GM12878 (cell line): ENCODE results near the gene BIRC6.

Experiments
- CTCF ChIP-seq, 3 experiments: IDR thresholded peaks in 2 of 3; conservative IDR thresholded peaks in 1 of 3; 2 replicates each; pipeline ENCODE4 v1.5.1; 2011; ENCODE audit warnings: low read depth in 3 of 3, low read length in 3 of 3, mild to moderate bottlenecking in 3 of 3, control low read depth in 2 of 3, moderate library complexity in 2 of 3, inconsistent platforms in 1 of 3, mixed read lengths in 1 of 3; ENCODE audit not compliant: control insufficient read depth in 2 of 3, insufficient read depth in 1 of 3; ENCODE audit errors: extremely low read depth in 1 of 3
- EGR1 ChIP-seq, 2 experiments: IDR thresholded peaks; 1 replicate in 1 of 2; 2 replicates in 1 of 2; pipeline ENCODE4 v1.6.1; 2011 to 2012; ENCODE audit warnings: low read depth in 2 of 2, low read length in 2 of 2, borderline replicate concordance in 1 of 2, mild to moderate bottlenecking in 1 of 2, moderate library complexity in 1 of 2
- ELK1 ChIP-seq: IDR thresholded peaks from 2 replicates; pipeline ENCODE4 v1.6.1; 2012; ENCODE audit warnings: low read depth, low read length, improper control_type of control experiment
- FOS ChIP-seq: IDR thresholded peaks from 3 replicates; pipeline ENCODE4 v1.6.1; 2011; ENCODE audit warnings: borderline replicate concordance; ENCODE audit not compliant: insufficient read length; ENCODE audit errors: extremely low read depth
- GABPA ChIP-seq: IDR thresholded peaks from 2 replicates; pipeline ENCODE4 v1.6.1; 2014; ENCODE audit warnings: antibody characterized with exemption, low read depth, mild to moderate bottlenecking, inconsistent platforms
- GATAD2B ChIP-seq: fragments of 450-650 bp; conservative IDR thresholded peaks from 2 replicates; pipeline ENCODE4 v1.6.1; 2017; ENCODE audit warnings: low read depth, mild to moderate bottlenecking, moderate library complexity
- KAT2A ChIP-seq: conservative IDR thresholded peaks from 2 replicates; pipeline ENCODE4 v1.6.1; 2011; ENCODE audit warnings: low read depth, low read length; ENCODE audit not compliant: control insufficient read depth
- MAX ChIP-seq: IDR thresholded peaks from 2 replicates; pipeline ENCODE4 v1.6.1; 2012; ENCODE audit warnings: low read depth, low read length, improper control_type of control experiment
- POLR2AphosphoS2 ChIP-seq: IDR thresholded peaks from 2 replicates; pipeline ENCODE4 v1.6.1; 2011; ENCODE audit warnings: low read depth, mild to moderate bottlenecking, low read length, improper control_type of control experiment, moderate library complexity
- POLR2AphosphoS5 ChIP-seq: IDR thresholded peaks from 2 replicates; pipeline ENCODE4 v1.6.1; 2011; ENCODE audit warnings: mild to moderate bottlenecking, low read length, inconsistent platforms
- RELA ChIP-seq: fragments of 450-650 bp; IDR thresholded peaks from 2 replicates; pipeline ENCODE4 v1.8.0; 2014; ENCODE audit warnings: borderline replicate concordance; ENCODE audit not compliant: partially characterized antibody
- WRNIP1 ChIP-seq: IDR thresholded peaks from 2 replicates; pipeline ENCODE4 v1.6.1; 2011; ENCODE audit warnings: low read depth, low read length, improper control_type of control experiment, borderline replicate concordance
- YY1 ChIP-seq: IDR thresholded peaks from 2 replicates; pipeline ENCODE4 v1.6.1; 2011; ENCODE audit warnings: low read depth, mild to moderate bottlenecking, low read length

GRCh38 chr2:32663864-32664263 is 307.0 kb downstream of the BIRC6 start:
- TF ChIP-seq KAT2A, result no peak
- TF ChIP-seq YY1, result no peak
- TF ChIP-seq CTCF (IDR thresholded peaks at IDR 0.05 in 2 of 3, conservative IDR thresholded peaks at IDR 0.05 in 1 of 3; ENCODE audit: control insufficient read depth in 2 of 3, extremely low read depth in 1 of 3, insufficient read depth in 1 of 3, low read depth in 3 of 3, low read length in 3 of 3), result no peak
- TF ChIP-seq RELA, result no peak
- no peak for TF ChIP-seq GABPA
- TF ChIP-seq MAX, result no peak
- TF ChIP-seq POLR2AphosphoS2, result no peak
- no peak for TF ChIP-seq ELK1
- no peak for TF ChIP-seq GATAD2B
- no peak for TF ChIP-seq POLR2AphosphoS5
- no peak for TF ChIP-seq EGR1 (IDR thresholded peaks at IDR 0.05; ENCODE audit: borderline replicate concordance in 1 of 2, low read depth in 2 of 2, low read length in 2 of 2)
- TF ChIP-seq WRNIP1, result no peak
- TF ChIP-seq FOS, result no peak
